Measurements from ENCODE around the gene KANK2. TPM values are rescaled to one million over a fixed set of nuclear protein-coding genes. Genes with fewer than 3 reads are reported as not detected.
"Not testable (repeated sequence)": the region's sequence is repeated elsewhere in the genome, so short reads cannot be mapped to it uniquely, and the experiment has no call there.

The KANK2 gene
- total RNA-seq, 2 donors from 2014 or later: 0.63 to 0.72 TPM

- Mint-ChIP-seq H3K4me1 (peaks cover 2% of the 10 kb centered on the region), H3K36me3 (ENCODE audit: low read depth) (no peaks in the 10 kb centered on the region), H3K27ac (no peak overlapping the region), H3K4me3 (no peak overlapping the region), H3K27me3 (no peaks in the 10 kb centered on the region)
- no peaks in the 10 kb centered on the region for H3K9me3 ChIP-seq (ENCODE audit: control insufficient read depth, low read length, poor library complexity, severe bottlenecking)
- ATAC-seq (peak; percentile 59), DNase-seq (peak; percentile 49 to 78 (median 54))
Measured at GRCh38 chr19:11125994-11126685, 71.2 kb downstream of the KANK2 start.

- H3K9me3 ChIP-seq (ENCODE audit: control insufficient read depth, low read length, poor library complexity, severe bottlenecking); H3K27ac Mint-ChIP-seq; H3K27me3 Mint-ChIP-seq; H3K4me1 Mint-ChIP-seq; DNase-seq; H3K36me3 Mint-ChIP-seq (ENCODE audit: low read depth); H3K4me3 Mint-ChIP-seq; ATAC-seq: not testable (repeated sequence)
Measured at GRCh38 chr19:11124157-11124556, 73.2 kb downstream of the KANK2 start.

GRCh38 chr19:11123114-11123513, 74.2 kb downstream of the KANK2 start:
- H3K9me3 ChIP-seq (ENCODE audit: control insufficient read depth, low read length, poor library complexity, severe bottlenecking): no peaks in the 10 kb centered on the region
- Mint-ChIP-seq H3K36me3 (ENCODE audit: low read depth) (no peaks in the 10 kb centered on the region), H3K4me1 (peaks cover 2% of the 10 kb centered on the region), H3K27me3 (no peaks in the 10 kb centered on the region), H3K4me3 (no peak overlapping the region), H3K27ac (peak overlapping the region; percentile 39)
- ATAC-seq: no peak
- DNase-seq: no peak

- H3K4me3 Mint-ChIP-seq; H3K27me3 Mint-ChIP-seq; DNase-seq; H3K4me1 Mint-ChIP-seq; H3K36me3 Mint-ChIP-seq (ENCODE audit: low read depth); H3K9me3 ChIP-seq (ENCODE audit: control insufficient read depth, low read length, poor library complexity, severe bottlenecking); ATAC-seq: not testable (repeated sequence)
- H3K27ac Mint-ChIP-seq: peak overlapping the region; percentile 59
Measured at GRCh38 chr19:11121963-11122362, 75.4 kb downstream of the KANK2 start.

GRCh38 chr19:11116507-11116906, 80.8 kb downstream of the KANK2 start:
- H3K27ac Mint-ChIP-seq: peak overlapping the region; percentile 45
- no peaks in the 10 kb centered on the region for H3K27me3 Mint-ChIP-seq
- no peak overlapping the region for H3K4me3 Mint-ChIP-seq
- H3K36me3 Mint-ChIP-seq (ENCODE audit: low read depth): peaks cover 5% of the 10 kb centered on the region
- H3K4me1 Mint-ChIP-seq: peaks cover 3% of the 10 kb centered on the region
- DNase-seq (no peak), ATAC-seq (no peak)
- H3K9me3 ChIP-seq (ENCODE audit: control insufficient read depth, low read length, poor library complexity, severe bottlenecking): no peaks in the 10 kb centered on the region

GRCh38 chr19:11115895-11116446, 81.4 kb downstream of the KANK2 start:
- Mint-ChIP-seq H3K4me1 (peaks cover 3% of the 10 kb centered on the region), H3K4me3 (peak overlapping the region; percentile 47), H3K36me3 (ENCODE audit: low read depth) (peaks cover 5% of the 10 kb centered on the region), H3K27ac (peak overlapping the region; percentile 45), H3K27me3 (no peaks in the 10 kb centered on the region)
- no peaks in the 10 kb centered on the region for H3K9me3 ChIP-seq (ENCODE audit: control insufficient read depth, low read length, poor library complexity, severe bottlenecking)
- ATAC-seq: no peak
- no peak for DNase-seq

- no peak for ATAC-seq
- H3K27me3 Mint-ChIP-seq: no peaks in the 10 kb centered on the region
- no peak for DNase-seq
- H3K27ac Mint-ChIP-seq: peak overlapping the region; percentile 56
- peaks cover 5% of the 10 kb centered on the region for H3K36me3 Mint-ChIP-seq (ENCODE audit: low read depth)
- H3K4me3 Mint-ChIP-seq: no peak overlapping the region
- no peaks in the 10 kb centered on the region for H3K9me3 ChIP-seq (ENCODE audit: control insufficient read depth, low read length, poor library complexity, severe bottlenecking)
- H3K4me1 Mint-ChIP-seq: peaks cover 3% of the 10 kb centered on the region
Measured at GRCh38 chr19:11115042-11115441, 82.3 kb downstream of the KANK2 start.

Other genes starting within 250 kb of the KANK2 start
- gene SMARCA4, start 236.5 kb downstream of the KANK2 start, total RNA-seq: 10 to 100 TPM; 93.9 to 94.0 TPM
- 100 to 1,000 TPM in 1 of 2 donors, 10 to 100 TPM in 1; 98.2 to 139 TPM for gene LDLR, start 108.1 kb downstream of the KANK2 start, total RNA-seq
- under 1 TPM; 0.62 to 0.89 TPM for gene SPC24, start 41.8 kb downstream of the KANK2 start, total RNA-seq
- not detected for gene ANGPTL8, start 42.1 kb upstream of the KANK2 start, total RNA-seq
- gene DOCK6, start 65.0 kb upstream of the KANK2 start, total RNA-seq: 1 to 10 TPM in 1 of 2 donors, under 1 TPM in 1; 0.62 to 6.1 TPM
- not detected for gene TSPAN16, start 98.6 kb upstream of the KANK2 start, total RNA-seq
- 1 to 10 TPM; 6.7 to 7.7 TPM for gene RAB3D, start 142.1 kb upstream of the KANK2 start, total RNA-seq
- gene TMEM205, start 148.7 kb upstream of the KANK2 start, total RNA-seq: 10 to 100 TPM; 15.3 to 21.9 TPM
- 10 to 100 TPM; 55.8 to 64.1 TPM for gene CCDC159, start 149.0 kb upstream of the KANK2 start, total RNA-seq
- gene PLPPR2, start 157.9 kb upstream of the KANK2 start, total RNA-seq: 1 to 10 TPM; 7.1 to 7.5 TPM
- gene SWSAP1, start 177.1 kb upstream of the KANK2 start, total RNA-seq: 1 to 10 TPM; 2.6 to 2.9 TPM
- 1 to 10 TPM; 7.3 to 9.9 TPM for gene EPOR, start 186.8 kb upstream of the KANK2 start, total RNA-seq
- gene RGL3, start 221.8 kb upstream of the KANK2 start, total RNA-seq: not detected
- gene ODAD3, start 237.6 kb upstream of the KANK2 start, total RNA-seq: not detected
- gene PRKCSH, start 238.1 kb upstream of the KANK2 start, total RNA-seq: 100 to 1,000 TPM; 233 to 250 TPM

Data from T-helper 17 cell (primary cell).